Caco-2 (cell line): Measurements from ENCODE around the gene TREML1. TPM values are rescaled to one million over a fixed set of nuclear protein-coding genes. Genes with fewer than 3 reads are reported as not detected.
"Not testable (repeated sequence)": the region's sequence is repeated elsewhere in the genome, so short reads cannot be mapped to it uniquely, and the experiment has no call there.

Experiments used
- BruUV-seq: library from RNA; stranded (reverse); fragments of 400-500 nt; replicated peaks from 2 replicates; lab custom pipeline; 2021; lab: Mats Ljungman, UMichigan
- CTCF ChIA-PET: fragments of 300-600 bp; sonication (Branson Sonifier 250); formaldehyde crosslinking; loops from one replicate; lab custom pipeline; 2022; ENCODE audit warnings: antibody characterized with exemption; lab: Charles Lee
- POLR2A ChIA-PET: fragments of 300-600 bp; sonication (Branson Sonifier 250); formaldehyde crosslinking; loops from one replicate; lab custom pipeline; 2022; ENCODE audit warnings: antibody characterized with exemption; lab: Charles Lee
- DNase-seq, 2 experiments: peaks; one replicate each; pipeline versions ENCODE4 v3.0.0 to v3.0.0-alpha.2; 2020 to 2022
- H3K27me3 ChIP-seq: replicated peaks from 2 replicates; pipeline ENCODE4 v1.6.0; 2011; ENCODE audit warnings: low read length; ENCODE audit not compliant: control insufficient read depth, insufficient read depth
- H3K36me3 ChIP-seq: 2 replicates; pipeline ENCODE4 v1.5.1; 2011; ENCODE audit warnings: low read length; ENCODE audit not compliant: control insufficient read depth, insufficient read depth
- H3K4me1 ChIP-seq: fragments of 250-450 bp; sonication (Bioruptor Pico); 2 replicates; pipeline ENCODE4 v1.5.1; 2020; ENCODE audit warnings: mild to moderate bottlenecking
- H3K4me3 ChIP-seq: 2 replicates; pipeline ENCODE4 v1.5.1; 2011; ENCODE audit warnings: low read depth, mild to moderate bottlenecking, control low read depth, low read length
- H3K9me3 ChIP-seq: fragments of 250-450 bp; sonication (Bioruptor Pico); 2 replicates; pipeline ENCODE4 v1.5.1; 2020; ENCODE audit warnings: mild to moderate bottlenecking, moderate library complexity
- H3K27ac Mint-ChIP-seq: one replicate; pipeline ENCODE4 v1.8.0; 2022; ENCODE audit warnings: mixed read lengths; ENCODE audit not compliant: unreplicated experiment
- H3K27me3 Mint-ChIP-seq: one replicate; pipeline ENCODE4 v1.8.0; 2022; ENCODE audit warnings: mixed read lengths; ENCODE audit not compliant: insufficient read depth, unreplicated experiment
- H3K36me3 Mint-ChIP-seq: one replicate; pipeline ENCODE4 v1.8.0; 2022; ENCODE audit warnings: mild to moderate bottlenecking, mixed read lengths; ENCODE audit not compliant: insufficient read depth, unreplicated experiment
- H3K4me1 Mint-ChIP-seq: one replicate; pipeline ENCODE4 v1.8.0; 2022; ENCODE audit warnings: low read depth, mixed read lengths; ENCODE audit not compliant: unreplicated experiment
- H3K4me3 Mint-ChIP-seq: one replicate; pipeline ENCODE4 v1.8.0; 2022; ENCODE audit warnings: mild to moderate bottlenecking, moderate library complexity, mixed read lengths; ENCODE audit not compliant: unreplicated experiment
- H3K9me3 Mint-ChIP-seq: one replicate; pipeline ENCODE4 v1.8.0; 2022; ENCODE audit warnings: mixed read lengths; ENCODE audit not compliant: unreplicated experiment
- CTCF ChIP-seq, 2 experiments: fragments of 200-600 bp in 1 of 2; IDR thresholded peaks; 1 replicate in 1 of 2; 2 replicates in 1 of 2; pipeline versions ENCODE4 v1.5.1 to v1.8.0; 2011 to 2022; ENCODE audit warnings: antibody characterized with exemption in 1 of 2, control low read depth in 1 of 2, inconsistent platforms in 1 of 2, low read depth in 1 of 2, low read length in 1 of 2, mild to moderate bottlenecking in 1 of 2, moderate library complexity in 1 of 2; ENCODE audit not compliant: insufficient read depth in 1 of 2, severe bottlenecking in 1 of 2, unreplicated experiment in 1 of 2
- intact Hi-C: fragments of 100-400 bp; cut with micrococcal nuclease; formaldehyde crosslinking; loops from one replicate; pipeline ENCODE4 v1.10.0; 2022; ENCODE audit not compliant: unreplicated experiment
- total RNA-seq: library from RNA; stranded (reverse); gene quantifications from 2 replicates; pipeline ENCODE4 v1.2.3, GENCODE V29; 2022

TREML1 gene
- total RNA-seq, 1 experiment from 2014 or later, result not detected

GRCh38 chr6:41191569-41191968, 37.4 kb upstream of the TREML1 start:
- no peak overlapping the region for H3K4me3 ChIP-seq
- intact Hi-C loops, result no loop called here
- no peak overlapping the region for H3K27ac Mint-ChIP-seq
- H3K4me1 ChIP-seq, result no peaks in the 10 kb centered on the region
- no peaks in the 10 kb centered on the region for H3K9me3 Mint-ChIP-seq
- peak in 1 of 2 experiments; percentile 21 for TF ChIP-seq CTCF (IDR thresholded peaks at IDR 0.05; ENCODE audit: insufficient read depth in 1 of 2, low read depth in 1 of 2, low read length in 1 of 2, severe bottlenecking in 1 of 2, unreplicated experiment in 1 of 2)
- no peak overlapping the region for H3K4me3 Mint-ChIP-seq
- H3K9me3 ChIP-seq, result peaks cover 5% of the 10 kb centered on the region; the same call in 1 of the 2 replicates
- POLR2A ChIA-PET, result no interaction called here
- CTCF ChIA-PET, result interaction anchor here (1.1 kb wide), 1 partner anchor 9 kb away, joined by 7 read pairs; no protein-coding TSS in a partner anchor
- peaks cover 19% of the 10 kb centered on the region for H3K27me3 Mint-ChIP-seq
- peaks cover 2% of the 10 kb centered on the region; the same call in 1 of the 2 replicates for H3K27me3 ChIP-seq
- no peak for DNase-seq
- H3K4me1 Mint-ChIP-seq, result no peaks in the 10 kb centered on the region
- H3K36me3 Mint-ChIP-seq, result no peaks in the 10 kb centered on the region
- H3K36me3 ChIP-seq, result no peaks in the 10 kb centered on the region
- no TSS peak for BruUV-seq

- intact Hi-C loops, result no loop called here
- CTCF ChIA-PET, result no interaction called here
- Histone ChIP-seq H3K27me3 (peaks cover 2% of the 10 kb centered on the region; the same call in 1 of the 2 replicates), H3K4me1 (no peaks in the 10 kb centered on the region), H3K4me3 (no peak overlapping the region), H3K9me3 (peaks cover 5% of the 10 kb centered on the region; the same call in 1 of the 2 replicates), H3K36me3 (no peaks in the 10 kb centered on the region)
- Mint-ChIP-seq H3K4me1 (no peaks in the 10 kb centered on the region), H3K4me3 (no peak overlapping the region), H3K9me3 (no peaks in the 10 kb centered on the region), H3K27ac (no peak overlapping the region), H3K27me3 (peaks cover 17% of the 10 kb centered on the region), H3K36me3 (no peaks in the 10 kb centered on the region)
- POLR2A ChIA-PET, result no interaction called here
- no peak for TF ChIP-seq CTCF (IDR thresholded peaks at IDR 0.05; ENCODE audit: insufficient read depth in 1 of 2, low read depth in 1 of 2, low read length in 1 of 2, severe bottlenecking in 1 of 2, unreplicated experiment in 1 of 2)
- no peak for DNase-seq
- BruUV-seq, result no TSS peak
These were observed 36.6 kb upstream of the TREML1 start for GRCh38 chr6:41190791-41191190.

GRCh38 chr6:41189967-41190366, 35.8 kb upstream of the TREML1 start:
- intact Hi-C loops, result loop anchor here (10.0 kb wide), 1 partner anchor 125 kb away; no protein-coding TSS in a partner anchor
- Histone ChIP-seq H3K4me1 (no peaks in the 10 kb centered on the region), H3K9me3 (peaks cover 5% of the 10 kb centered on the region; the same call in 1 of the 2 replicates), H3K27me3 (no peaks in the 10 kb centered on the region), H3K4me3 (no peak overlapping the region), H3K36me3 (no peaks in the 10 kb centered on the region)
- no peak for TF ChIP-seq CTCF (IDR thresholded peaks at IDR 0.05; ENCODE audit: insufficient read depth in 1 of 2, low read depth in 1 of 2, low read length in 1 of 2, severe bottlenecking in 1 of 2, unreplicated experiment in 1 of 2)
- peaks cover 19% of the 10 kb centered on the region for H3K27me3 Mint-ChIP-seq
- POLR2A ChIA-PET, result no interaction called here
- DNase-seq, result no peak
- no peaks in the 10 kb centered on the region for H3K36me3 Mint-ChIP-seq
- H3K9me3 Mint-ChIP-seq, result no peaks in the 10 kb centered on the region
- no TSS peak for BruUV-seq
- CTCF ChIA-PET, result no interaction called here
- H3K27ac Mint-ChIP-seq, result no peak overlapping the region
- no peaks in the 10 kb centered on the region for H3K4me1 Mint-ChIP-seq
- no peak overlapping the region for H3K4me3 Mint-ChIP-seq

- DNase-seq, H3K4me3 ChIP-seq, CTCF ChIA-PET, H3K36me3 Mint-ChIP-seq, H3K9me3 ChIP-seq, H3K36me3 ChIP-seq, H3K4me1 ChIP-seq, H3K4me3 Mint-ChIP-seq, BruUV-seq, H3K4me1 Mint-ChIP-seq, H3K27ac Mint-ChIP-seq, H3K27me3 ChIP-seq, H3K9me3 Mint-ChIP-seq, POLR2A ChIA-PET: not testable (repeated sequence)
- peaks cover 12% of the 10 kb centered on the region for H3K27me3 Mint-ChIP-seq
- intact Hi-C loops, result loop anchor here (10.0 kb wide), 1 partner anchor 126 kb away; no protein-coding TSS in a partner anchor
These were observed 34.9 kb upstream of the TREML1 start for GRCh38 chr6:41189046-41189445.
